GM12872 (cell line): ENCODE measurements around the gene RIMKLB.

Source experiments
- TF ChIP-seq, protein P1 (sequence below): IDR thresholded peaks from 3 replicates; pipeline ENCODE4 v1.5.1; 2011; ENCODE audit warnings: low read depth, mild to moderate bottlenecking, low read length, moderate library complexity; ENCODE audit not compliant: insufficient read depth

Gene RIMKLB, protein sequence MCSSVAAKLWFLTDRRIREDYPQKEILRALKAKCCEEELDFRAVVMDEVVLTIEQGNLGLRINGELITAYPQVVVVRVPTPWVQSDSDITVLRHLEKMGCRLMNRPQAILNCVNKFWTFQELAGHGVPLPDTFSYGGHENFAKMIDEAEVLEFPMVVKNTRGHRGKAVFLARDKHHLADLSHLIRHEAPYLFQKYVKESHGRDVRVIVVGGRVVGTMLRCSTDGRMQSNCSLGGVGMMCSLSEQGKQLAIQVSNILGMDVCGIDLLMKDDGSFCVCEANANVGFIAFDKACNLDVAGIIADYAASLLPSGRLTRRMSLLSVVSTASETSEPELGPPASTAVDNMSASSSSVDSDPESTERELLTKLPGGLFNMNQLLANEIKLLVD

DNA sequence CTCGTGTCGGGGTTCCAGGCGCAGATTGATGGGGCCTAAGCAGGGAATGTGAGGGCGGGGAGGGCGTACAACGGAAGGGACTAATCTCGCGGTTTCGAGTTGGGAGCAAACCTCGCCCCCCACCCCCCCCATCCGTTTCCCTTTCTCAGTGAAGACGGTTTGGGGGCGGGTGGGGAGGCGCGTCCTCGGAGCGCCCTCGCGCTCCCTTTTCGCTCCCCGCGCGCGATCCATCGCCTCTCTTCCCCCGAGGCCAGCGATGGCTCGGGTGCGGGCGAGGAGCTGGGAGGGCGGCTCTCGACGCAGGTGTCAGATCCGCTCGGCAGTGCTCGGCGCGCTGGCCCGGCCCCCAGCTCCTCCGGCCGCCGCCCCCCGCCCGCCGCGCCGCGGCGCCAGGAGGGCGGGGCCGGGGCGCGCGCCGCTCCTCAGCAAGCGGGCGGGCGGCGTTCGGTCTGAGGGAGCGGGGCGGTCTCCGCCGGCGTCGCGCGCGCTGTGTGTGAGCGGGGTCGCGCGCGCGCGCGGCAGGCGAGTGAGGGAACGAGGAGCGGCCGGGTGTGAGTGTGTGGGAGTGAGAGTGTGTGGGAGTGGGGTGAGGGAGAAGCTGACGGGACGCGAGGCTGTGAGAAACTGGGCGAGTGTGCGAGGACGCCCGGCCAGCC lies at the start of gene RIMKLB:
TSS of gene RIMKLB (plus strand) at position 516 of the 656 bp plus-strand sequence. CDS start 15,876 bp downstream, outside the sequence.
- TF ChIP-seq, protein P1, sequence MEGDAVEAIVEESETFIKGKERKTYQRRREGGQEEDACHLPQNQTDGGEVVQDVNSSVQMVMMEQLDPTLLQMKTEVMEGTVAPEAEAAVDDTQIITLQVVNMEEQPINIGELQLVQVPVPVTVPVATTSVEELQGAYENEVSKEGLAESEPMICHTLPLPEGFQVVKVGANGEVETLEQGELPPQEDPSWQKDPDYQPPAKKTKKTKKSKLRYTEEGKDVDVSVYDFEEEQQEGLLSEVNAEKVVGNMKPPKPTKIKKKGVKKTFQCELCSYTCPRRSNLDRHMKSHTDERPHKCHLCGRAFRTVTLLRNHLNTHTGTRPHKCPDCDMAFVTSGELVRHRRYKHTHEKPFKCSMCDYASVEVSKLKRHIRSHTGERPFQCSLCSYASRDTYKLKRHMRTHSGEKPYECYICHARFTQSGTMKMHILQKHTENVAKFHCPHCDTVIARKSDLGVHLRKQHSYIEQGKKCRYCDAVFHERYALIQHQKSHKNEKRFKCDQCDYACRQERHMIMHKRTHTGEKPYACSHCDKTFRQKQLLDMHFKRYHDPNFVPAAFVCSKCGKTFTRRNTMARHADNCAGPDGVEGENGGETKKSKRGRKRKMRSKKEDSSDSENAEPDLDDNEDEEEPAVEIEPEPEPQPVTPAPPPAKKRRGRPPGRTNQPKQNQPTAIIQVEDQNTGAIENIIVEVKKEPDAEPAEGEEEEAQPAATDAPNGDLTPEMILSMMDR: no peak

DNA sequence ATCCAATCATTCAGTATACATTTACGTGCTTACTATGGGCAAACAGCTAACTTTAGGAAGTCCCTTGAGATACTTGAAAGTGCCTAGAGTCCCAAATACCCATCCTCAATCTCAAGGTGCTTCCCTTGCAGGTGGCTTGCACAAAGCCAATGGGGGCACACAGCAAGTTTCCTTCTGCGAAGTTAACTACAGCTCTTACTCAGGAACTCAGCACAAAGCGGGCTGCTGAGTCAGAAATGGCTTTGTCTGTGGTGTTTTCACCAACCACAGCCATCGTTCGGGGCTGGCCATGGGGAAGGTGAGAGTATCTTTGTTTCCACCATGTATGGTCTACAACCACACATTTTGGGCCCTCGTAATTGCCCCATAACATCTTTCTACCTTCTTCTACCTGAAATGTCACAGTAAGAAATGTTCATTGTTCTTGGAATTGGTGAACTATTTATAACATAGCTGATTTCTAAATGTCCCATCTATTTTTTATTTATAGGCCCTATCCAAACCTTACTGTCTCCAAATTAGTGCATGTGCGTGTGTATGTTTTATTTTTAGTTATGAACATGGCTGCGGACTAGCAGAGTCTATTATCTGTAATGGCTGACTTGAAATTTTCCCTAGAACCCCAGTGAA lies 49.1 kb upstream of the RIMKLB start:
- TF ChIP-seq, protein P1: no peak

DNA sequence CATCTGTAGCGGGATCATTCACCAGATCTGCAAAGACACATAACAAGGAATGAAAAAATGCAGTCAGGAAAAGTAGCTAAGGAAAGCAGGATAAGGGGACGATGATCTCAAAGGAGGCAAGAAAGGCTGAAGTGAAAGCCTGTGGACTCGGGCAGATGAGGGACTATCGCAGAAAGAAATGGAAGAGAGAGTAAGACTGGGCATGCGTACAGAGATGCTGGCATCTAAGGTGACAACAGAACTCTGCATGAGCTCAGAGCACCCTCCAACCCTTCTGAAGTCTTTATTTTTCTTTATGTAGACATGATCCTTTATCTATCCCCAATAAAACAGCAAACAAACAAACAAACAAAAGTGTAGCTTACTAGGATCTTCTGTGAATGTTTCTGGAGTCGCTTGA lies 42.4 kb upstream of the RIMKLB start:
- TF ChIP-seq, protein P1: no peak

DNA sequence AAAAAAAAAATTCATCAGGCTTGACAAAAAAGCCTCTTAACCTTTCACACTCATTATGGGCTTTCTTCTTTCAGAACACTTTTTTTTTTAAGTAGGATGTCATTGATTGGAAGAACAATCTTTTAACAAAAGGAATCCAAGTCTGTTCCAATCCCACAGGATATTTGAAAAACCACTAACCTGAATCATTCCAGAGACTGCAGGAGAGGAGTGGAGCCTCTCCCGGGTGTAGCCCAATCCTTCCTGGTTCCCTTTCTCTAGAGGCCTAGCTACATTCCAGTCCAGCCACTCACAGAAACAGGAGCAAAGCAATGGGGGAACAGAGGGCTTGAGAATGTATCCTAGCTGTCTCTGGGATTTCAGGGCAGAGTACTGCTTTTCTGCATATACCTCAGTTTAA lies 39.4 kb upstream of the RIMKLB start:
- TF ChIP-seq, protein P1: no peak

DNA sequence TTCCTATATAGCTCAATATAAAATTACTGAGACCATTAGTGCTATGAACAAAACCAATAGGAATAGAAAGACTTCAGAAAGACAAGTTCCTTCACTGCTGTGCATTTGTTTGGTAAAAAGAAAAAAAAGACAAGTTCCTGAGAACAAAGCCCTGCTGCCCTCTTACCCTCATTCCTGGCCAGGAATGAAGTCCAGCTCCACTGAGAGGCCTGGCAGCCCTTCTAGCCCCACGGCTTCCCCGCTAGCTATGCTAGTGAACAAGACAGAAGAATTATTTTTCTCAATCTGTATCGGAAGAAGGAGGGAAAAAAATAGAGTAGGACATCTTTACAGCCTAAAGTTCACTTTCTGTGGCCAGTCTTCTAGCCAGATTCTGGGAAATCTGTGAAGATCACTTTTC lies 36.8 kb upstream of the RIMKLB start:
- TF ChIP-seq, protein P1: no peak

DNA sequence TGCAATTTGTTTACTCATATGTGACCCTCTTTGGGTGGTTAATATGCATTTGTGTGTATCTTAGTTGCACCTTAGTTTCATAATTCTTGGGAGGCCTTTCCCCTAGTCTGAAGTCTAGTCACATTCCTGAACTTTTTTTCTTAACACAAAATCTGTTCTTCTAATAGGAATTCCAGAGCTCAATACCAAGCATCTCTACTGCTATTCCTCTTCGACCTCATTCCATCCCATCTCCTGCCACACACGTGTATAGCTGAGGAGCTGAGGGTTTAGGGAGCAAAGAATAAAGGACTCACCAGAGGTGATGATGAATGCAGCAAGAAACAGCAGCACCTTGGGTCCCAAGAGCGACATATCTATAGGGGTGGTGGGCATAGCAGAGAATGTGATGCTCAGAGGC lies 36.0 kb upstream of the RIMKLB start:
- TF ChIP-seq, protein P1: no peak

DNA sequence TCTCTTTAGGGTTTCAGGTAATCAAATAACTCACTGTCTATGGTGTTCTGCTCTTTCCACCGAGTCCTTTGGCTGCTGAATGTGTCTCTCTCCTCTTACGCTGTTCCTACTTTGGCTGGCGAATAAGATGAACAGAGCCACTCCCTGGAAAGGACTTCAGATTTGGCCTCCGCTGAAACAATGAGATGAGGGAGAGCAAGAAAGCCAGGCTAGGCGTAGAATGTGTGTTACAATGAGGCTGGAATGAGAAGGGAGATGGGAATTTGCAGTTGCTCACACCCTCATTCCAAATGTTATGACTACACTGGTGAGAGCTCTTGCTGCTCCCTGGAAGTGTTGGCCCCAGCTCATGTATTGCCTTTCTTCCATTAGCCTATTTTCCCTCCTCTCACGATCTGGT lies 35.2 kb upstream of the RIMKLB start, which contains the start of gene MFAP5:
TSS of gene MFAP5 (minus strand) at position 234 of the 400 bp plus-strand sequence. CDS start 722 bp downstream, outside the sequence.
- TF ChIP-seq, protein P1: no peak
